Endodermal cell (in vitro differentiated cells): ENCODE results near the gene SLC14A1. TPM values are rescaled to one million over a fixed set of nuclear protein-coding genes. Genes with fewer than 3 reads are reported as not detected.
A peak's percentile ranks its signal among the peaks of the same experiment; 100 is the strongest.

Source experiments
- DNase-seq: peaks from one replicate; pipeline ENCODE4 v3.0.0-alpha.2; 2017
- H3K27ac ChIP-seq: 2 replicates; pipeline ENCODE4 v1.5.1; 2013; ENCODE audit warnings: mild to moderate bottlenecking, low read depth, low read length, moderate library complexity
- H3K27me3 ChIP-seq: 2 replicates; pipeline ENCODE4 v1.6.1; 2013; ENCODE audit warnings: mild to moderate bottlenecking, low read length, moderate library complexity; ENCODE audit not compliant: insufficient read depth, control insufficient read depth, poor library complexity, severe bottlenecking
- H3K36me3 ChIP-seq: 2 replicates; pipeline ENCODE4 v1.7.0; 2013; ENCODE audit warnings: mild to moderate bottlenecking, low read length, moderate library complexity; ENCODE audit not compliant: control insufficient read depth, insufficient read depth
- H3K4me1 ChIP-seq: one replicate; pipeline ENCODE4 v1.7.0; 2013; ENCODE audit warnings: low read length; ENCODE audit not compliant: control insufficient read depth, insufficient read depth
- H3K4me3 ChIP-seq: 2 replicates; pipeline ENCODE4 v1.5.1; 2013; ENCODE audit warnings: mild to moderate bottlenecking, low read length, moderate library complexity
- H3K9ac ChIP-seq: 2 replicates; pipeline ENCODE4 v1.6.1; 2013; ENCODE audit warnings: mild to moderate bottlenecking, low read length, moderate library complexity; ENCODE audit not compliant: poor library complexity, severe bottlenecking; ENCODE audit errors: extremely low read depth
- H3K9me3 ChIP-seq: 2 replicates; pipeline ENCODE4 v1.6.1; 2013; ENCODE audit warnings: mild to moderate bottlenecking, low read length, moderate library complexity; ENCODE audit not compliant: control insufficient read depth
- H3K27ac Mint-ChIP-seq: 2 replicates; pipeline ENCODE4 v1.8.0; 2020; ENCODE audit warnings: mixed read lengths
- H3K27me3 Mint-ChIP-seq: 2 replicates; pipeline ENCODE4 v1.8.0; 2021; ENCODE audit warnings: mild to moderate bottlenecking, mixed read lengths; ENCODE audit not compliant: insufficient read depth
- H3K36me3 Mint-ChIP-seq: 2 replicates; pipeline ENCODE4 v1.8.0; 2020; ENCODE audit warnings: low read depth, mixed read lengths
- H3K4me1 Mint-ChIP-seq: 2 replicates; pipeline ENCODE4 v1.8.0; 2020; ENCODE audit warnings: mixed read lengths
- H3K4me3 Mint-ChIP-seq: 2 replicates; pipeline ENCODE4 v1.8.0; 2020; ENCODE audit warnings: mild to moderate bottlenecking, moderate library complexity, mixed read lengths
- H3K9me3 Mint-ChIP-seq: 2 replicates; pipeline ENCODE4 v1.8.0; 2020; ENCODE audit warnings: mild to moderate bottlenecking, mixed read lengths
- CTCF ChIP-seq: fragments of 200-600 bp; sonication (generic); conservative IDR thresholded peaks from 2 replicates; pipeline ENCODE4 v1.5.0; 2021; ENCODE audit warnings: antibody characterized with exemption, mild to moderate bottlenecking
- WGBS, 2 experiments: methylation state at CpG; one replicate each; pipeline versions ENCODE4 v1.1.5 to v1.1.7; 2013; ENCODE audit warnings: missing lambda C conversion rate in 2 of 2, mixed read lengths in 1 of 2; ENCODE audit not compliant: insufficient coverage in 1 of 2, insufficient read length in 1 of 2; 5-methylcytosine and 5-hydroxymethylcytosine counted together
- total RNA-seq, 2 donors: library from RNA; stranded (reverse); fragmentation: NEBNext Ultra II Directional in 1 of 2; extraction: Animal tissue kit (Norgen Biotek cat#: 25700) in 1 of 2; gene quantifications; 2 replicates in 1 of 2; 3 replicates in 1 of 2; pipeline ENCODE4 v1.2.1, GENCODE V29; 2021

Gene SLC14A1
- total RNA-seq, 2 donors from 2014 or later, result not detected

GRCh38 chr18:45708831-45709230 is 15.2 kb upstream of the SLC14A1 start:
- peaks cover 51% of the 10 kb centered on the region for H3K9me3 Mint-ChIP-seq
- Histone ChIP-seq H3K27me3 (no peaks in the 10 kb centered on the region), H3K9ac (no peak overlapping the region)

GRCh38 chr18:45712061-45712460 is 11.9 kb upstream of the SLC14A1 start:
- Histone ChIP-seq H3K27me3 (no peaks in the 10 kb centered on the region), H3K9ac (no peak overlapping the region), H3K9me3 (peaks cover 14% of the 10 kb centered on the region), H3K4me3 (no peak overlapping the region), H3K4me1 (no peaks in the 10 kb centered on the region), H3K27ac (no peak overlapping the region), H3K36me3 (no peaks in the 10 kb centered on the region)
- Mint-ChIP-seq H3K4me3 (no peak overlapping the region), H3K27ac (no peak overlapping the region), H3K4me1 (no peaks in the 10 kb centered on the region), H3K9me3 (peaks cover 29% of the 10 kb centered on the region), H3K36me3 (no peaks in the 10 kb centered on the region), H3K27me3 (peaks cover 13% of the 10 kb centered on the region)
- TF ChIP-seq CTCF, result no peak
- DNase-seq, result no peak

More at GRCh38 chr18:45708831-45709230, 15.2 kb upstream of the SLC14A1 start:
- Histone ChIP-seq H3K4me3 (no peak overlapping the region), H3K36me3 (no peaks in the 10 kb centered on the region), H3K27ac (no peak overlapping the region), H3K4me1 (no peaks in the 10 kb centered on the region), H3K9me3 (peaks cover 21% of the 10 kb centered on the region)
- Mint-ChIP-seq H3K36me3 (no peaks in the 10 kb centered on the region), H3K4me3 (no peak overlapping the region), H3K27me3 (peaks cover 13% of the 10 kb centered on the region), H3K27ac (no peak overlapping the region), H3K4me1 (no peaks in the 10 kb centered on the region)
- DNase-seq, result no peak
- 67 to 90% methylated on average over 1 to 4 of the region's 4 CpGs for WGBS, 2 experiments
- TF ChIP-seq CTCF, result no peak

- Histone ChIP-seq H3K9me3 (peaks cover 11% of the 10 kb centered on the region), H3K9ac (no peak overlapping the region), H3K36me3 (no peaks in the 10 kb centered on the region), H3K27ac (no peak overlapping the region), H3K27me3 (no peaks in the 10 kb centered on the region), H3K4me1 (no peaks in the 10 kb centered on the region), H3K4me3 (no peak overlapping the region)
- Mint-ChIP-seq H3K9me3 (peaks cover 22% of the 10 kb centered on the region), H3K27me3 (peaks cover 14% of the 10 kb centered on the region), H3K36me3 (no peaks in the 10 kb centered on the region), H3K4me1 (no peaks in the 10 kb centered on the region), H3K27ac (no peak overlapping the region), H3K4me3 (no peak overlapping the region)
- 89 to 100% methylated on average over 1 of the region's 1 CpG for WGBS, 2 experiments
- DNase-seq, result peak; percentile 13
- TF ChIP-seq CTCF, result no peak
Observed at GRCh38 chr18:45713239-45713638, 10.7 kb upstream of the SLC14A1 start.
